ENCODE measurements around the gene TNFSF10. TPM values are rescaled to one million over a fixed set of nuclear protein-coding genes. Genes with fewer than 3 reads are reported as not detected.

Gene TNFSF10
- total and polyA plus RNA-seq, 12 donors: 15.3 to 518 (median 56.9) TPM

- Histone ChIP-seq H3K4me1 (replicated peaks in 1 of 2) (peaks cover 15 to 60% of the 10 kb centered on the region in 2 donors), H3K9me3 (replicated peaks in 1 of 3) (no peaks in the 10 kb centered on the region), H3K27ac (no peak overlapping the region), H3K36me3 (replicated peaks in 1 of 2) (no peaks in the 10 kb centered on the region), H3K27me3 (no peaks in the 10 kb centered on the region), H3K4me3 (peak overlapping the region in 1 of 4 donors; percentile 79)
- TF ChIP-seq POLR2A (IDR thresholded peaks at IDR 0.05): no peak
- no peak for TF ChIP-seq CTCF (IDR thresholded peaks at IDR 0.05)
- peak in 2 of 7 donors; percentile 27 to 29 for DNase-seq
- 41 to 73% (median 50%) methylated on average over 4 of the region's 4 CpGs for WGBS, 4 donors
- intact Hi-C loops (cut with DNase I): no loop called here
Observed at GRCh38 chr3:172520301-172520831, 2.9 kb downstream of the TNFSF10 start.

- Histone ChIP-seq H3K27ac (no peak overlapping the region), H3K4me3 (peak overlapping the region in 2 of 4 donors; percentile 5 to 79)
- 63 to 81% (median 75%) methylated on average over 5 of the region's 5 CpGs for WGBS, 4 donors
Observed at GRCh38 chr3:172519740-172520139, 3.5 kb downstream of the TNFSF10 start.

GRCh38 chr3:172518929-172519640 lies 4.1 kb downstream of the TNFSF10 start:
- H3K4me3 ChIP-seq: peak overlapping the region in 1 of 4 donors; percentile 79
- intact Hi-C loops (cut with DNase I): loop anchor here (10.0 kb wide), 2 partner anchors 46 to 76 kb away; no protein-coding TSS in a partner anchor
- no peak overlapping the region for H3K27ac ChIP-seq

More at GRCh38 chr3:172519740-172520139, 3.5 kb downstream of the TNFSF10 start:
- Histone ChIP-seq H3K27me3 (no peaks in the 10 kb centered on the region), H3K36me3 (replicated peaks in 1 of 2) (peaks cover 0 to 3% of the 10 kb centered on the region in 2 donors), H3K9me3 (replicated peaks in 1 of 3) (no peaks in the 10 kb centered on the region), H3K4me1 (replicated peaks in 1 of 2) (peaks cover 15 to 67% of the 10 kb centered on the region in 2 donors)
- TF ChIP-seq CTCF (IDR thresholded peaks at IDR 0.05) (no peak), POLR2A (IDR thresholded peaks at IDR 0.05) (no peak)
- intact Hi-C loops (cut with DNase I): loop anchor here (10.0 kb wide), 2 partner anchors 45 to 75 kb away; no protein-coding TSS in a partner anchor
- DNase-seq: no peak

More at GRCh38 chr3:172518929-172519640, 4.1 kb downstream of the TNFSF10 start:
- 71 to 87% (median 83%) methylated on average over 2 of the region's 2 CpGs for WGBS, 4 donors
- Histone ChIP-seq H3K9me3 (replicated peaks in 1 of 3) (no peaks in the 10 kb centered on the region), H3K27me3 (no peaks in the 10 kb centered on the region), H3K4me1 (replicated peaks in 1 of 2) (peaks cover 15 to 65% of the 10 kb centered on the region in 2 donors), H3K36me3 (replicated peaks in 1 of 2) (peaks cover 0 to 9% of the 10 kb centered on the region in 2 donors)
- no peak for TF ChIP-seq POLR2A (IDR thresholded peaks at IDR 0.05)
- TF ChIP-seq CTCF (IDR thresholded peaks at IDR 0.05): no peak
- DNase-seq: no peak

Data from adrenal gland (tissue), 12 donors.